ENCODE data around the gene LOXHD1.

DNA sequence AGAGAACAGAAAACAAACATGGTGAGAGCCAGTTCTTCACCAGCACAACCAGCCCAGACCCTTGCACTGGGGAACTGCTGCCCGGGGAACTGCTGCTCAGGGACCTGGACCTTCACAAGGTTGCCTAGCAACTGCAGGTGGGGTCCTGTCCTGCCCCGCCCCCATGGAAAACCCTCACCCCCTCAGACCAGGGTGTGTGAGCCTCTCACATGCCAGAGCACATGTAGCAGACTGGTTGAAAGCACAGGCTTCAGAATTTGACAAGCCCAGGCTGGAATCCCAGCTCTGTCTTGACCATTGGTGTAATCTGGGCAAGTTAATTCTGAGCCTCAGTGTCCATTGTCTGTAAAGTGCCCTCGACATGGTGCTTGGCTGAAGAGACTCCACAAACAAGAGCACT is 118.6 kb downstream of the LOXHD1 start:
- TF ChIP-seq POLR2A (IDR thresholded peaks at IDR 0.05; ENCODE audit: low read depth): no peak
- TF ChIP-seq, protein P1, sequence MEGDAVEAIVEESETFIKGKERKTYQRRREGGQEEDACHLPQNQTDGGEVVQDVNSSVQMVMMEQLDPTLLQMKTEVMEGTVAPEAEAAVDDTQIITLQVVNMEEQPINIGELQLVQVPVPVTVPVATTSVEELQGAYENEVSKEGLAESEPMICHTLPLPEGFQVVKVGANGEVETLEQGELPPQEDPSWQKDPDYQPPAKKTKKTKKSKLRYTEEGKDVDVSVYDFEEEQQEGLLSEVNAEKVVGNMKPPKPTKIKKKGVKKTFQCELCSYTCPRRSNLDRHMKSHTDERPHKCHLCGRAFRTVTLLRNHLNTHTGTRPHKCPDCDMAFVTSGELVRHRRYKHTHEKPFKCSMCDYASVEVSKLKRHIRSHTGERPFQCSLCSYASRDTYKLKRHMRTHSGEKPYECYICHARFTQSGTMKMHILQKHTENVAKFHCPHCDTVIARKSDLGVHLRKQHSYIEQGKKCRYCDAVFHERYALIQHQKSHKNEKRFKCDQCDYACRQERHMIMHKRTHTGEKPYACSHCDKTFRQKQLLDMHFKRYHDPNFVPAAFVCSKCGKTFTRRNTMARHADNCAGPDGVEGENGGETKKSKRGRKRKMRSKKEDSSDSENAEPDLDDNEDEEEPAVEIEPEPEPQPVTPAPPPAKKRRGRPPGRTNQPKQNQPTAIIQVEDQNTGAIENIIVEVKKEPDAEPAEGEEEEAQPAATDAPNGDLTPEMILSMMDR (IDR thresholded peaks at IDR 0.05): no peak
- TF ChIP-seq POLR2AphosphoS5 (IDR thresholded peaks at IDR 0.05): no peak
